ENCODE data around the gene TMPRSS3. TPM values are rescaled to one million over a fixed set of nuclear protein-coding genes. Genes with fewer than 3 reads are reported as not detected.

Gene TMPRSS3
- total RNA-seq, 2 donors from 2014 or later: 0.19 to 8.4 TPM

GRCh38 chr21:42350318-42350910 is 45.4 kb downstream of the TMPRSS3 start:
- Mint-ChIP-seq H3K27ac (no peak overlapping the region), H3K27me3 (peaks cover 20 to 22% of the 10 kb centered on the region in 2 donors), H3K9me3 (peaks cover 8% of the 10 kb centered on the region), H3K4me3 (no peak overlapping the region), H3K36me3 (peaks cover 8% of the 10 kb centered on the region), H3K4me1 (ENCODE audit: low read depth in 2 of 2) (no peaks in the 10 kb centered on the region)
- DNase-seq (ENCODE audit: low spot score) (no peak), ATAC-seq (no peak)

GRCh38 chr21:42349420-42350317 is 46.2 kb downstream of the TMPRSS3 start:
- Mint-ChIP-seq H3K36me3 (peaks cover 4% of the 10 kb centered on the region), H3K9me3 (peaks cover 8% of the 10 kb centered on the region), H3K27ac (no peak overlapping the region), H3K4me3 (no peak overlapping the region), H3K4me1 (ENCODE audit: low read depth in 2 of 2) (no peaks in the 10 kb centered on the region), H3K27me3 (peaks cover 15 to 17% of the 10 kb centered on the region in 2 donors)
- ATAC-seq (no peak), DNase-seq (ENCODE audit: low spot score) (no peak)

- no peak for ATAC-seq
- H3K27me3 Mint-ChIP-seq: peaks cover 9 to 16% of the 10 kb centered on the region in 2 donors
- H3K4me1 Mint-ChIP-seq (ENCODE audit: low read depth in 2 of 2): no peaks in the 10 kb centered on the region
- no peak overlapping the region for H3K4me3 Mint-ChIP-seq
- H3K36me3 Mint-ChIP-seq: no peaks in the 10 kb centered on the region
- no peak overlapping the region for H3K27ac Mint-ChIP-seq
- no peak for DNase-seq (ENCODE audit: low spot score)
- peaks cover 4% of the 10 kb centered on the region for H3K9me3 Mint-ChIP-seq
Observed at GRCh38 chr21:42348762-42349161, 47.1 kb downstream of the TMPRSS3 start.

GRCh38 chr21:42347601-42348327 is 48.1 kb downstream of the TMPRSS3 start:
- H3K4me3 Mint-ChIP-seq: no peak overlapping the region
- H3K4me1 Mint-ChIP-seq (ENCODE audit: low read depth in 2 of 2): no peaks in the 10 kb centered on the region
- ATAC-seq (no peak), DNase-seq (ENCODE audit: low spot score) (no peak)
- no peaks in the 10 kb centered on the region for H3K36me3 Mint-ChIP-seq
- H3K27ac Mint-ChIP-seq: no peak overlapping the region
- H3K27me3 Mint-ChIP-seq: peaks cover 0 to 8% of the 10 kb centered on the region in 2 donors
- H3K9me3 Mint-ChIP-seq: no peaks in the 10 kb centered on the region

- no peak overlapping the region for H3K4me3 Mint-ChIP-seq
- H3K27me3 Mint-ChIP-seq: peaks cover 0 to 6% of the 10 kb centered on the region in 2 donors
- H3K36me3 Mint-ChIP-seq: no peaks in the 10 kb centered on the region
- ATAC-seq (no peak), DNase-seq (ENCODE audit: low spot score) (no peak)
- no peaks in the 10 kb centered on the region for H3K9me3 Mint-ChIP-seq
- H3K27ac Mint-ChIP-seq: no peak overlapping the region
- H3K4me1 Mint-ChIP-seq (ENCODE audit: low read depth in 2 of 2): no peaks in the 10 kb centered on the region
Observed at GRCh38 chr21:42346866-42347600, 48.8 kb downstream of the TMPRSS3 start.

- ATAC-seq: no peak
- Mint-ChIP-seq H3K36me3 (no peaks in the 10 kb centered on the region), H3K4me1 (ENCODE audit: low read depth in 2 of 2) (no peaks in the 10 kb centered on the region), H3K27me3 (peaks cover 0 to 4% of the 10 kb centered on the region in 2 donors), H3K27ac (no peak overlapping the region), H3K4me3 (no peak overlapping the region), H3K9me3 (no peaks in the 10 kb centered on the region)
- no peak for DNase-seq (ENCODE audit: low spot score)
Observed at GRCh38 chr21:42346441-42346840, 49.4 kb downstream of the TMPRSS3 start.

- H3K9me3 Mint-ChIP-seq: no peaks in the 10 kb centered on the region
- peaks cover 0 to 6% of the 10 kb centered on the region in 2 donors for H3K27me3 Mint-ChIP-seq
- no peaks in the 10 kb centered on the region for H3K36me3 Mint-ChIP-seq
- H3K4me3 Mint-ChIP-seq: no peak overlapping the region
- H3K27ac Mint-ChIP-seq: no peak overlapping the region
- ATAC-seq (no peak), DNase-seq (ENCODE audit: low spot score) (no peak)
- H3K4me1 Mint-ChIP-seq (ENCODE audit: low read depth in 2 of 2): no peaks in the 10 kb centered on the region
Observed at GRCh38 chr21:42344631-42345030, 51.2 kb downstream of the TMPRSS3 start.

GRCh38 chr21:42343963-42344510 is 51.8 kb downstream of the TMPRSS3 start:
- DNase-seq (ENCODE audit: low spot score): no peak
- Mint-ChIP-seq H3K4me3 (no peak overlapping the region), H3K4me1 (ENCODE audit: low read depth in 2 of 2) (peaks cover 0 to 4% of the 10 kb centered on the region in 2 donors), H3K27me3 (peaks cover 0 to 8% of the 10 kb centered on the region in 2 donors), H3K36me3 (no peaks in the 10 kb centered on the region), H3K27ac (no peak overlapping the region), H3K9me3 (no peaks in the 10 kb centered on the region)
- ATAC-seq: no peak

GRCh38 chr21:42343556-42343955 is 52.3 kb downstream of the TMPRSS3 start:
- Mint-ChIP-seq H3K9me3 (no peaks in the 10 kb centered on the region), H3K27me3 (peaks cover 0 to 10% of the 10 kb centered on the region in 2 donors), H3K4me1 (ENCODE audit: low read depth in 2 of 2) (peaks cover 0 to 5% of the 10 kb centered on the region in 2 donors), H3K36me3 (no peaks in the 10 kb centered on the region), H3K27ac (no peak overlapping the region), H3K4me3 (no peak overlapping the region)
- ATAC-seq (no peak), DNase-seq (ENCODE audit: low spot score) (no peak)

GRCh38 chr21:42343101-42343500 is 52.8 kb downstream of the TMPRSS3 start:
- Mint-ChIP-seq H3K4me3 (no peak overlapping the region), H3K27me3 (peaks cover 0 to 9% of the 10 kb centered on the region in 2 donors), H3K36me3 (no peaks in the 10 kb centered on the region), H3K4me1 (ENCODE audit: low read depth in 2 of 2) (peaks cover 0 to 5% of the 10 kb centered on the region in 2 donors), H3K9me3 (no peaks in the 10 kb centered on the region), H3K27ac (no peak overlapping the region)
- no peak for ATAC-seq
- no peak for DNase-seq (ENCODE audit: low spot score)

GRCh38 chr21:42341776-42342542 is 53.9 kb downstream of the TMPRSS3 start:
- H3K4me1 Mint-ChIP-seq (ENCODE audit: low read depth in 2 of 2): peaks cover 6 to 9% of the 10 kb centered on the region in 2 donors
- no peaks in the 10 kb centered on the region for H3K9me3 Mint-ChIP-seq
- ATAC-seq: no peak
- H3K27ac Mint-ChIP-seq: no peak overlapping the region
- peaks cover 11 to 17% of the 10 kb centered on the region in 2 donors for H3K27me3 Mint-ChIP-seq
- no peak for DNase-seq (ENCODE audit: low spot score)
- no peak overlapping the region for H3K4me3 Mint-ChIP-seq
- no peaks in the 10 kb centered on the region for H3K36me3 Mint-ChIP-seq

GRCh38 chr21:42340187-42341050 is 55.4 kb downstream of the TMPRSS3 start:
- DNase-seq (ENCODE audit: low spot score) (no peak), ATAC-seq (no peak)
- Mint-ChIP-seq H3K4me3 (no peak overlapping the region), H3K9me3 (no peaks in the 10 kb centered on the region), H3K4me1 (ENCODE audit: low read depth in 2 of 2) (peaks cover 6 to 9% of the 10 kb centered on the region in 2 donors), H3K27ac (no peak overlapping the region), H3K27me3 (peaks cover 20 to 26% of the 10 kb centered on the region in 2 donors), H3K36me3 (no peaks in the 10 kb centered on the region)

Data from natural killer cell treated with Interleukin-12 subunit alpha and Interleukin-12 subunit beta and Interleukin-15 and Interleukin-18, amount 100 ng/mL, for 72 hours (primary cell).